OCI-LY1 (cell line): ENCODE data around the gene ELL.
"Not testable (repeated sequence)": the region's sequence is repeated elsewhere in the genome, so short reads cannot be mapped to it uniquely, and the experiment has no call there.

Source experiments
- H2AFZ ChIP-seq: fragments of 200-600 bp; sonication (generic), shearing (Covaris generic); 2 replicates; pipeline ENCODE4 v1.6.0; 2014; ENCODE audit warnings: antibody characterized with exemption, mild to moderate bottlenecking, low read length
- H3F3A ChIP-seq: fragments of 200-600 bp; sonication (generic), shearing (Covaris generic); 2 replicates; pipeline ENCODE4 v1.6.0; 2014; ENCODE audit warnings: mild to moderate bottlenecking, antibody characterized with exemption, low read length, moderate library complexity; ENCODE audit not compliant: insufficient read depth
- H3K27ac ChIP-seq: fragments of 200-600 bp; sonication (generic); 2 replicates; pipeline ENCODE4 v1.5.1; 2014; ENCODE audit warnings: low read length, mixed run types, mild to moderate bottlenecking, low read depth; ENCODE audit not compliant: poor library complexity, severe bottlenecking
- H3K27me3 ChIP-seq: fragments of 200-600 bp; sonication (generic); 2 replicates; pipeline ENCODE4 v1.6.0; 2014; ENCODE audit warnings: antibody characterized with exemption, mild to moderate bottlenecking, low read length, moderate library complexity; ENCODE audit not compliant: insufficient read depth
- H3K36me3 ChIP-seq: fragments of 200-600 bp; sonication (generic); 2 replicates; pipeline ENCODE4 v1.6.1; 2014; ENCODE audit warnings: mild to moderate bottlenecking, antibody characterized with exemption, low read length, moderate library complexity, mixed read lengths; ENCODE audit not compliant: insufficient read depth
- H3K4me1 ChIP-seq: fragments of 200-600 bp; sonication (generic); 2 replicates; pipeline ENCODE4 v1.5.1; 2014; ENCODE audit warnings: mild to moderate bottlenecking, low read length, moderate library complexity; ENCODE audit not compliant: insufficient read depth, severe bottlenecking
- H3K4me2 ChIP-seq: fragments of 200-600 bp; sonication (generic), shearing (Covaris generic); 2 replicates; pipeline ENCODE4 v1.6.1; 2014; ENCODE audit warnings: low read length
- H3K4me3 ChIP-seq: fragments of 200-600 bp; sonication (generic); 2 replicates; pipeline ENCODE4 v1.5.1; 2014; ENCODE audit warnings: low read length, low read depth, mild to moderate bottlenecking, mixed read lengths; ENCODE audit not compliant: poor library complexity, severe bottlenecking
- H3K79me2 ChIP-seq: fragments of 200-600 bp; shearing (Covaris generic); 2 replicates; pipeline ENCODE4 v1.6.1; 2016; ENCODE audit warnings: mixed run types, low read length, mixed read lengths; ENCODE audit not compliant: insufficient read depth
- H3K9ac ChIP-seq: fragments of 200-600 bp; sonication (generic), shearing (Covaris generic); 2 replicates; pipeline ENCODE4 v1.6.1; 2014; ENCODE audit warnings: mild to moderate bottlenecking, low read length, mixed read lengths
- H3K9me2 ChIP-seq: fragments of 200-600 bp; sonication (generic), shearing (Covaris generic); 2 replicates; pipeline ENCODE4 v1.6.1; 2014; ENCODE audit warnings: low read depth, mild to moderate bottlenecking, low read length, mixed read lengths
- H3K9me3 ChIP-seq: fragments of 200-600 bp; shearing (Covaris generic); 2 replicates; pipeline ENCODE4 v1.6.1; 2014; ENCODE audit warnings: low read length, mixed read lengths
- H4K20me1 ChIP-seq: fragments of 200-600 bp; sonication (generic), shearing (Covaris generic); 2 replicates; pipeline ENCODE4 v1.6.0; 2016; ENCODE audit warnings: mild to moderate bottlenecking, low read length; ENCODE audit not compliant: insufficient read depth
- EZH2 ChIP-seq: fragments of 200-600 bp; sonication (generic), shearing (Covaris generic); IDR thresholded peaks from 2 replicates; pipeline ENCODE4 v1.8.0; 2017; ENCODE audit warnings: borderline replicate concordance, mixed run types, mild to moderate bottlenecking, antibody characterized with exemption, low read length, moderate library complexity, mixed read lengths
- TF ChIP-seq, protein P1 (sequence below): fragments of 200-600 bp; sonication (generic), shearing (Covaris generic); IDR thresholded peaks from 2 replicates; pipeline ENCODE4 v1.5.1; 2017; ENCODE audit warnings: mild to moderate bottlenecking, antibody characterized with exemption, low read length, moderate library complexity, mixed read lengths

The ELL gene

DNA sequence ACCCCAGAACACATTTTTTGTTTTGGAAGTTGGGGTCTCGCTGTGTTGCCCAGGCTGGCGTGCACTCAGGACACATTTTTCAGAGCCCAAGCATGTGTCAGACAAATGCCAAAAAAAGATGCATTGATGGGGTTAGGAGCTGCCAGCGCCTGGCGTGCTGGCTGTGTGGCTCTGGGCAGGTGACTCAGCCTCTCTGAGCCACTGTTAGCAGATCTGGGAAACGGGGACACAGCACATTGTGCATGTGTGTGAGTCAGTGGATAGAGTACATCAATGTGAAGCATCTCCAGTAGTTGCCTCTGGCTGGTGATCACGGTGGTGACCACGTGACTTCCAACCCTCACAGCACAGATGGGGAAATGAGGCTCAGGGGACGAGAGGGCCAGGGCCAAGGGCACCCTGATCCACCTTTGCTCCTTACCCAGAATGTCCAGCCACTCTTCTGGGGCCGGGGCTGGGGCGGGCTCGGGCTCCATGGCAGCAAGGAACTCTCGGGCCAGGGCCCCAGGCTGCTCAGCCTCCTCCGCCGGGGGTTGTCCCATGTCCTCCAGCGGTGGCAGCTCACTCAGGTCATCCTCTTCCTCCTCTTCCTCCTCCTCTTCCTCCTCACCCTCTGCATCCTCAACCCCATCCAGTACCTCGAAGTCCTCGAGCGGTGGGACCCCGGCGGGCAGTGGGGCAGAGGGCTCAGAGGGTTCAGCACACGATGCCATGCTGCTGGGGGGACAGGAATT is 19.6 kb upstream of the ELL start:
- Histone ChIP-seq H3K9me2 (no peaks in the 10 kb centered on the region), H3K79me2 (0 out of 2 replicates have a peak, but pooled peaks cover 4% of the 10 kb centered on the region), H3K9me3 (no peaks in the 10 kb centered on the region), H3K4me2 (peak overlapping the region; percentile 100), H3K27ac (peak overlapping the region; percentile 73), H3K4me1 (peaks cover 20% of the 10 kb centered on the region), H3K4me3 (peak overlapping the region; percentile 89), H3K27me3 (no peaks in the 10 kb centered on the region), H2AFZ (no peak overlapping the region), H3K36me3 (peaks cover 43% of the 10 kb centered on the region), H3F3A (no peaks in the 10 kb centered on the region), H3K9ac (peak overlapping the region; percentile 97; the same call in 1 of the 2 replicates), H4K20me1 (no peaks in the 10 kb centered on the region)
- TF ChIP-seq EZH2 = no peak
- TF ChIP-seq, protein P1, sequence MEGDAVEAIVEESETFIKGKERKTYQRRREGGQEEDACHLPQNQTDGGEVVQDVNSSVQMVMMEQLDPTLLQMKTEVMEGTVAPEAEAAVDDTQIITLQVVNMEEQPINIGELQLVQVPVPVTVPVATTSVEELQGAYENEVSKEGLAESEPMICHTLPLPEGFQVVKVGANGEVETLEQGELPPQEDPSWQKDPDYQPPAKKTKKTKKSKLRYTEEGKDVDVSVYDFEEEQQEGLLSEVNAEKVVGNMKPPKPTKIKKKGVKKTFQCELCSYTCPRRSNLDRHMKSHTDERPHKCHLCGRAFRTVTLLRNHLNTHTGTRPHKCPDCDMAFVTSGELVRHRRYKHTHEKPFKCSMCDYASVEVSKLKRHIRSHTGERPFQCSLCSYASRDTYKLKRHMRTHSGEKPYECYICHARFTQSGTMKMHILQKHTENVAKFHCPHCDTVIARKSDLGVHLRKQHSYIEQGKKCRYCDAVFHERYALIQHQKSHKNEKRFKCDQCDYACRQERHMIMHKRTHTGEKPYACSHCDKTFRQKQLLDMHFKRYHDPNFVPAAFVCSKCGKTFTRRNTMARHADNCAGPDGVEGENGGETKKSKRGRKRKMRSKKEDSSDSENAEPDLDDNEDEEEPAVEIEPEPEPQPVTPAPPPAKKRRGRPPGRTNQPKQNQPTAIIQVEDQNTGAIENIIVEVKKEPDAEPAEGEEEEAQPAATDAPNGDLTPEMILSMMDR = no peak

DNA sequence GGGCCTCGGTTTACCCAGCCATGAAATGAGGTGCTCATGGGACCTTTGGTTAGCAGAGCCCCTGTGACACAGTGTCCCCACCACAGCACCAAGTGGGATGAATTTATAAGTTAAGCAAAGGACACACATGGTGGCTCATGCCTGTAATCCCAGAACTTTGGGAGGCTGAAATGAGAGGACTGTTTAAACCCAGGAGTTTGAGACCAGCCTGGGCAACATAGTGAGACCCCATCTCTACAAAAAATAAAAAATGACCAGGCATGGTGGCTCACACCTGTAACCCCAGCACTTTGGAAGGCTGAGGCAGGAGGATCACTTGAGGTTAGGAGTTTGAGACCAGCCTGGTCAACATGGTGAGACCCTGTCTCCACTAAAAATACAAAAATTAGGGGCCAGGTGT is 18.3 kb upstream of the ELL start:
- H3F3A ChIP-seq, H3K79me2 ChIP-seq, H3K27ac ChIP-seq, H3K4me2 ChIP-seq, H3K4me3 ChIP-seq, H4K20me1 ChIP-seq, H3K9me2 ChIP-seq, H3K27me3 ChIP-seq, H3K9me3 ChIP-seq, H2AFZ ChIP-seq, H3K9ac ChIP-seq: not testable (repeated sequence)
- Histone ChIP-seq H3K36me3 (peaks cover 51% of the 10 kb centered on the region), H3K4me1 (peaks cover 20% of the 10 kb centered on the region)

DNA sequence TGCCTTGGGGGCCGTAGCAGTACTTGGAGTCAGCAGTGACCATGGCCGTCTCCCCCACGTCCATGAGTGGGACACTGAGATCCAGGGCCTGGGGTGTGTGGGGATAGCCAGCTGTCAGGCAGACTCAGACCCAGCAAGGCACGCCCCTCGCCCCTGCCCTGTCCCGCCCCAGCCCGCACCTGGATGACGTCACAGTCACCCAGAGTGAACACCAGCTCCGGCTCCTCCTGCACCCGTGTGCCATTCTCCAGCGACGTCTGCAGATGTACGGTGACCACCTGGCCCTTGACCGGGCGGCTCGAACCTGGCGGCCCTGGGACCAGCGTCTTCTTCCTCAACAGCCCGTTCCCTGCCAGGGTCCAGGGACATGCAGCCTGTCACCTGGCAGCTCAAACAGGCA is 17.5 kb upstream of the ELL start:
- H3K36me3 ChIP-seq = peaks cover 51% of the 10 kb centered on the region
- H3F3A ChIP-seq = no peaks in the 10 kb centered on the region
- H3K4me1 ChIP-seq = peaks cover 20% of the 10 kb centered on the region
- no peaks in the 10 kb centered on the region for H3K27me3 ChIP-seq
- H3K4me3 ChIP-seq = no peak overlapping the region
- H3K9me2 ChIP-seq = no peaks in the 10 kb centered on the region
- TF ChIP-seq, protein P1 = no peak
- TF ChIP-seq EZH2 = no peak
- H4K20me1 ChIP-seq = no peaks in the 10 kb centered on the region
- no peak overlapping the region for H3K9ac ChIP-seq
- H2AFZ ChIP-seq = no peak overlapping the region
- H3K4me2 ChIP-seq = no peak overlapping the region
- 0 out of 2 replicates have a peak, but pooled peaks cover 4% of the 10 kb centered on the region for H3K79me2 ChIP-seq
- no peak overlapping the region for H3K27ac ChIP-seq
- no peaks in the 10 kb centered on the region for H3K9me3 ChIP-seq

DNA sequence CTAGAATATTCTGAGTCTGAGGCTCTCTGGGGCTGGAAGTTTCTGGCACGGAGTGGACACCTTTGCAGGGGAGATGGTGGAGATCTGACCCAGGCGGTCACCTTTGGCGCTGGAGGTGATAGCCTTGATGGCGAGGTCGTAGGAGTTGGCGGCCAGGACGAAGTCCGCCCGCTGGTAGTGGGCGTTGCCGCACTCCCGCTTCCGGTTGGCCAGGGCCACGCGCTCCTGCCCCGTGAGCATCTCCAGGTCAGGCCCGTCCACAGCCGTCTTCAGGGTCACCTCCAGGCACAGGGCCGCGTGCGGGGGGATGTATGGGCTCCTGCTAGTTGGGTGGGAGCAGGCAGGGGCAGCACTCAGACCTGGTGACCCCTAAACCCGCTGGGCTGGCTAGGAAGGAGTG is 16.2 kb upstream of the ELL start:
- H3K4me2 ChIP-seq = no peak overlapping the region
- H3K9me2 ChIP-seq = no peaks in the 10 kb centered on the region
- H3K27me3 ChIP-seq = no peaks in the 10 kb centered on the region
- no peaks in the 10 kb centered on the region for H3F3A ChIP-seq
- no peaks in the 10 kb centered on the region for H3K9me3 ChIP-seq
- H3K9ac ChIP-seq = no peak overlapping the region
- H3K4me1 ChIP-seq = peaks cover 13% of the 10 kb centered on the region
- H2AFZ ChIP-seq = no peak overlapping the region
- TF ChIP-seq, protein P1 = no peak
- TF ChIP-seq EZH2 = no peak
- no peaks in the 10 kb centered on the region for H4K20me1 ChIP-seq
- no peak overlapping the region for H3K4me3 ChIP-seq
- H3K27ac ChIP-seq = no peak overlapping the region
- peaks cover 52% of the 10 kb centered on the region for H3K36me3 ChIP-seq
- H3K79me2 ChIP-seq = 0 out of 2 replicates have a peak, but pooled peaks cover 4% of the 10 kb centered on the region
